Natural killer cell treated with Interleukin-12 subunit alpha and Interleukin-12 subunit beta and Interleukin-15 and Interleukin-18, amount 100 ng/mL, for 72 hours (primary cell): ENCODE data around the gene PLXNA4. TPM values are rescaled to one million over a fixed set of nuclear protein-coding genes. Genes with fewer than 3 reads are reported as not detected.

ENCODE experiments used
- ATAC-seq, 2 donors: fragments of 150-1000 bp; cut with Tn5 transposase in 1 of 2; sonication (Bioruptor Pico), chemical (Tn5 transposase) in 1 of 2; 2 replicates each; pipeline ENCODE4 v1.10.0; 2021
- DNase-seq: peaks from one replicate; pipeline ENCODE4 v3.0.0; 2022; ENCODE audit warnings: low spot score
- H3K27ac Mint-ChIP-seq, 2 donors: 1 replicate in 1 of 2; 2 replicates in 1 of 2; pipeline ENCODE4 v1.8.0; 2022; ENCODE audit warnings: mixed read lengths in 2 of 2, mild to moderate bottlenecking in 1 of 2, moderate library complexity in 1 of 2
- H3K27me3 Mint-ChIP-seq, 2 donors: 1 replicate in 1 of 2; 2 replicates in 1 of 2; pipeline ENCODE4 v1.8.0; 2022; ENCODE audit warnings: mixed read lengths in 2 of 2
- H3K36me3 Mint-ChIP-seq: one replicate; pipeline ENCODE4 v1.8.0; 2022; ENCODE audit warnings: mixed read lengths
- H3K4me1 Mint-ChIP-seq, 2 donors: 1 replicate in 1 of 2; 2 replicates in 1 of 2; pipeline ENCODE4 v1.8.0; 2022; ENCODE audit warnings: low read depth in 2 of 2, mixed read lengths in 2 of 2, mild to moderate bottlenecking in 1 of 2
- H3K4me3 Mint-ChIP-seq: one replicate; pipeline ENCODE4 v1.8.0; 2022; ENCODE audit warnings: mixed read lengths
- H3K9me3 Mint-ChIP-seq: 2 replicates; pipeline ENCODE4 v1.8.0; 2022; ENCODE audit warnings: mixed read lengths
- total RNA-seq, 2 donors: library from RNA; stranded (reverse); gene quantifications; one replicate each; pipeline ENCODE4 v1.2.3, GENCODE V29; 2022

Gene PLXNA4
- total RNA-seq, 2 donors from 2014 or later: 0.14 to 0.21 TPM

DNA sequence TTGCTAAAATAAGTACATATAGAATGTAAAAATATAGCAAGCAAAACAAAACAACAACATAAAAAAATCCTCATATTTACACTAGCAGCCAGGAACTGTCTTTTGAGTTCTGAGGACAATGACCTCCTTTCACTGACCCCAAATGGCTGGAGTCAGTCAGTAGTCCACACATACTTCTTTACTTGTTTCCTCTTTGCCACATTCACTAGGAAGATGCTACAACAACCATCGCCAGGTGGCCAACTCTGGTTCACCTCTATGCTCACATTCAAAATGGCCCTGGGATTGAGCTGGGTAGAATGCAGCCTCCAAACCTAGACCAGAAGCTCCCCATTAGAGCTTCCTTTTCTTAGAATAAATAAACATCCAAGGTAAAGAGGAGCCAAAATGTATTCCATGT lies 356.2 kb downstream of the PLXNA4 start:
- ATAC-seq: no peak
- Mint-ChIP-seq H3K4me3 (no peak overlapping the region), H3K36me3 (no peaks in the 10 kb centered on the region), H3K27ac (no peak overlapping the region), H3K4me1 (no peaks in the 10 kb centered on the region), H3K9me3 (no peaks in the 10 kb centered on the region), H3K27me3 (no peaks in the 10 kb centered on the region)
- DNase-seq: no peak

DNA sequence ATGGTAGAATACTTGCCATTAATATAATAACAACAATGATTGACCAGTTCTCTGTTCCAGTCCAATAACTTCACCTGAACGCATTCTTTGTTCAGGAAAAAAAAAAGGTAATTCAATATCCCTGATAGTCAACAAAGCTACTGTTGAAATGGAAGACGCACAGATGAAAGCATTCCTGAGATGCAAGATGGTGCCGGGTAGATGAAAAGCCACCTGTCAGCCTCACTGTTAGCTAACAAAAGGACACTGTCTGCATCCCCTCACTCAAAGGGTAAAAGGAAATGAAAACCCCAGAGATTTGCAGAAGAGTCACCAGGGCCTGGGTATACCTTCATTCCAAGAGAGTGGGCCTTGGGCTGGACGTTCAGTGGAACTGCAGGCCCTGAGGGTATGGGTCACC lies 357.4 kb downstream of the PLXNA4 start:
- H3K9me3 Mint-ChIP-seq: no peaks in the 10 kb centered on the region
- ATAC-seq (no peak), DNase-seq (no peak)
- no peaks in the 10 kb centered on the region for H3K36me3 Mint-ChIP-seq
- H3K4me3 Mint-ChIP-seq: no peak overlapping the region
- no peak overlapping the region for H3K27ac Mint-ChIP-seq
- no peaks in the 10 kb centered on the region for H3K27me3 Mint-ChIP-seq
- H3K4me1 Mint-ChIP-seq: no peaks in the 10 kb centered on the region

DNA sequence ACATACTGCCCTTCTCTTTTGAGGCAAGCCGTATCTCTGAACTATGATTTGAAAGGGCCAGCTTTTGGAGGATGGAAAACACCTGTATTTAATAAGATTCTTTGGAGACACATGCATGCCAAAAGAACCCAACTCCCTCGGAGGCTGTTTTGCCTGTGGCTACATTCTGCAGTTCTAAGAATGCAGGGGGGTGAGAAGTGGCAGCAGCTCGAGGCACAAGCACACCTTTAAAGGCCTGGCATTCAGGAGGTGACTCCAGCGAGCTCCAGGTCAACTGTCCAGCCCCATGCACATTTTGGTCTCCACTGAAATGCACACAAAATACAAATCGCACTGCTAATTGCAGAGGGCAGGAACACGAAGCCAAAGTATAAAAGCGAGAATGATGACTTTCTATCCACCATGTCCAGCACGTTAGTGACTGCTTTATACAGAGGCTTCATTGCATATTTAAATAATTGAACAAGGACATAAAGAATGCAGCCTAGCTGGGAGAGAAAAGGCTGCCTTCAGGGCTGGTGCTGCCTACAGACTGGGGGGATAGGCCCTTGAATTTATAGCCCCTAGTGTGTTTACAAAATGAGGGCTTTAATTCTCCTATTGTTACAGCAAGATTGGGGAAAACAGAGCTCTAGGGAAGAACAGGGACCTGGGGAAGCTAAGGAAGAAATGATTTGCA lies 359.3 kb downstream of the PLXNA4 start:
- Mint-ChIP-seq H3K27ac (no peak overlapping the region), H3K4me1 (no peaks in the 10 kb centered on the region), H3K27me3 (no peaks in the 10 kb centered on the region), H3K36me3 (no peaks in the 10 kb centered on the region), H3K9me3 (no peaks in the 10 kb centered on the region), H3K4me3 (no peak overlapping the region)
- ATAC-seq: no peak
- DNase-seq: no peak

DNA sequence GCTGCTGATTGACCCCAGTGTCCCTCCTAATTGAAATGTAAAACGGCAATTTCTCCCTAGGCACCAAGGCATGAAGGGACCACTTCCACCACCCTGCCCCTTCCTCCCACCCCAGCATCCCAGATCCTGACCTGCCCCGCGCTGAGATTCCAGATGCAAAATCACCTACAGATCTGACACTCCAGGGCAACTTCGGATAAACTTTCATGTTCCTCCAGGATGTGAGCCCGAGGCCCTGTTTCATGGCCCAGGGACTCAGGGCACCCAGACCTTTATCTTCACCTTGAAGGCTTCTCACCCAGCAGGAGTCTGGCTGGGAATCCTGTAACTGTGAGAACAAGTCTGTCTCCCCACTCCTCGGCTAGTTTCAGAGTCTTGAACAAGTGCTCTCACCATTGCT lies 361.8 kb downstream of the PLXNA4 start:
- H3K27me3 Mint-ChIP-seq: no peaks in the 10 kb centered on the region
- H3K4me1 Mint-ChIP-seq: no peaks in the 10 kb centered on the region

DNA sequence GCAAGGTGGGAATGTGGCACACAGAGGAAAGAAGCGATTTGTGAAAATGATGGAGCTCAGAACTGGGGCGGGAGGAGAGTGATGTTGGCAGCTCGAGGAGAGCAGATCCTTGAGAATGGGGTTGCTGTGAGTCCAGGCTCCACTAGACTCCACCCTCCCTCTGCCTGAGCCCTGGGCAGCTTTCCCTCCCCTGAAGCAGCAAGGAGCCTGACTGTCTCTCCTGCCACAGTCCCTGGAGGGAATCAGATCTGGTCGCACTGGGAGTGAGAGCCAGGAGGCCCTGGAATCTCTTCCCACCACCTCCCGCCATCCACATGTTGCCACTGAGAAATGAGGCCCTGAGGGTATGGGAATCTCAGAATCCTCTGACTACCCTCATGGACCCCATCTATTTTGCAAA lies 362.7 kb downstream of the PLXNA4 start:
- Mint-ChIP-seq H3K36me3 (no peaks in the 10 kb centered on the region), H3K4me1 (no peaks in the 10 kb centered on the region), H3K9me3 (no peaks in the 10 kb centered on the region), H3K27ac (no peak overlapping the region), H3K27me3 (no peaks in the 10 kb centered on the region), H3K4me3 (no peak overlapping the region)
- DNase-seq (no peak), ATAC-seq (no peak)

More for the DNA sequence above, 361.8 kb downstream of the PLXNA4 start:
- ATAC-seq (no peak), DNase-seq (no peak)
- no peak overlapping the region for H3K27ac Mint-ChIP-seq
- H3K4me3 Mint-ChIP-seq: no peak overlapping the region
- no peaks in the 10 kb centered on the region for H3K36me3 Mint-ChIP-seq
- no peaks in the 10 kb centered on the region for H3K9me3 Mint-ChIP-seq

DNA sequence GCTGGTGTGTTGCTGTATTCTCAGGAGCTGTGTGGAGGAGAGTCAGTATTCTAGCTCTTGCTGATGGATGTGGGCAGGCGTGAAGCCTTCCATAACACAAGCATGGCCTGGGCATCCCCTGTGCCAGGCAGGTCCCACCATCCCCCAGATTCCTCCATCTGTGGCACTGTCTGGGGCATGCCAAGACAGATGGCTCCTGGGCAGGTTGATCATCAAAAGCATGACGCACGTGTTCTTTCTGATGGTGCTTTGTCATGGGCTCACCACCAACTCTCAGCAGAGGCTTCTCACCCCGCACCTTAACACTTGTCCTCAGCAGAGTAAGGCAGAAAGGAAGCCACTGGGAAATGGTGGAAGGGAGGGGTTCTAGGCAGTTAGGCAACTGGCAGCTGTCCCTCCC lies 364.3 kb downstream of the PLXNA4 start:
- no peaks in the 10 kb centered on the region for H3K9me3 Mint-ChIP-seq
- DNase-seq: no peak
- no peak overlapping the region for H3K27ac Mint-ChIP-seq
- H3K4me3 Mint-ChIP-seq: no peak overlapping the region
- no peaks in the 10 kb centered on the region for H3K4me1 Mint-ChIP-seq
- peak in 1 of 2 donors; percentile 34 for ATAC-seq
- H3K36me3 Mint-ChIP-seq: no peaks in the 10 kb centered on the region
- peaks cover 2 to 6% of the 10 kb centered on the region in 2 donors for H3K27me3 Mint-ChIP-seq

GRCh38 chr7:132210821-132211220 lies 365.4 kb downstream of the PLXNA4 start:
- ATAC-seq (no peak), DNase-seq (no peak)
- Mint-ChIP-seq H3K9me3 (no peaks in the 10 kb centered on the region), H3K36me3 (no peaks in the 10 kb centered on the region), H3K27ac (no peak overlapping the region), H3K4me3 (no peak overlapping the region), H3K27me3 (peaks cover 2 to 6% of the 10 kb centered on the region in 2 donors), H3K4me1 (no peaks in the 10 kb centered on the region)

DNA sequence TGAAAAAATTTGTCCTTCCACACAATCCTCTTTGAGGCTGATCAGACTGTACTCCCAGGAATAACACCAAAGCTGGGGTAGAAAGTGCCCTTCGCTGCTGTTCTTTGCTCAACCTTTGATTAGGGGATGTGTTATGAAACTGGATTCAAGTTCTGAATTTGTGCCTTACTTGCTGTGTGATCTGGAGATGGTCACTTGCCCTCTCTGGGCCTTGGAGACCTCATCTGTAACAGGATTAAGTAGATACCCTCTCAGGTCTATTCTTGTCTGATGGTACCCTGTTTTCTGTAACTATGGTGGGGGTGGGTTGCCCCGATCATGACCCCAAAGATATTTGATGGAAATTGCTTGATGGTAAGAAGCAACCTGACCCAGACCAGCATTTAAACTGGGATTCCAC lies 368.5 kb downstream of the PLXNA4 start:
- no peak overlapping the region for H3K27ac Mint-ChIP-seq
- DNase-seq (no peak), ATAC-seq (no peak)
- no peaks in the 10 kb centered on the region for H3K4me1 Mint-ChIP-seq
- peaks cover 2 to 6% of the 10 kb centered on the region in 2 donors for H3K27me3 Mint-ChIP-seq
- no peak overlapping the region for H3K4me3 Mint-ChIP-seq
- no peaks in the 10 kb centered on the region for H3K9me3 Mint-ChIP-seq
- H3K36me3 Mint-ChIP-seq: no peaks in the 10 kb centered on the region

GRCh38 chr7:132207211-132207610 lies 369.1 kb downstream of the PLXNA4 start:
- DNase-seq: no peak
- H3K4me1 Mint-ChIP-seq: no peaks in the 10 kb centered on the region
- no peak for ATAC-seq
- peaks cover 2 to 6% of the 10 kb centered on the region in 2 donors for H3K27me3 Mint-ChIP-seq
- no peak overlapping the region for H3K27ac Mint-ChIP-seq
- H3K9me3 Mint-ChIP-seq: no peaks in the 10 kb centered on the region
- H3K36me3 Mint-ChIP-seq: no peaks in the 10 kb centered on the region
- no peak overlapping the region for H3K4me3 Mint-ChIP-seq

DNA sequence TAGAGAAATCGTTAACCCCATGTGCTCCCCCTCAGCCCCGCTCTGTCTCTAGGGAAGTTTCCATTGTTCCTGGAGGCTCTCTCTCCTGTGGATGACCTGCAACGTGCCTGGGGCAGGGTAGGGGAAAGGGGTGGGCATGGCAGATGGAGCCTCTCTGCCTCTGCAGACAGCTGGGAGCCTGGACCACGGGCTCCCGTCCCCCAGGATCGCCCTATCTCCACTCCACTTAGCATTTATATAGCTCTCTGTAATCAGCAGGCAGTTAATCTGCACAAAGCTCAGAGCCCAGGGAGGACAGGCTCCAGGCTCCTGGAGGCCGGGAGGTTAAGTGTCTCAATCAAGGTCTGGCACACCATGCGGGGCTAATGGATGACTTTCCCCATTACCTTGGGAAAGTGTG lies 369.7 kb downstream of the PLXNA4 start:
- no peak overlapping the region for H3K4me3 Mint-ChIP-seq
- peaks cover 2 to 6% of the 10 kb centered on the region in 2 donors for H3K27me3 Mint-ChIP-seq
- H3K4me1 Mint-ChIP-seq: no peaks in the 10 kb centered on the region
- DNase-seq (no peak), ATAC-seq (no peak)
- H3K36me3 Mint-ChIP-seq: no peaks in the 10 kb centered on the region
- no peaks in the 10 kb centered on the region for H3K9me3 Mint-ChIP-seq
- no peak overlapping the region for H3K27ac Mint-ChIP-seq

DNA sequence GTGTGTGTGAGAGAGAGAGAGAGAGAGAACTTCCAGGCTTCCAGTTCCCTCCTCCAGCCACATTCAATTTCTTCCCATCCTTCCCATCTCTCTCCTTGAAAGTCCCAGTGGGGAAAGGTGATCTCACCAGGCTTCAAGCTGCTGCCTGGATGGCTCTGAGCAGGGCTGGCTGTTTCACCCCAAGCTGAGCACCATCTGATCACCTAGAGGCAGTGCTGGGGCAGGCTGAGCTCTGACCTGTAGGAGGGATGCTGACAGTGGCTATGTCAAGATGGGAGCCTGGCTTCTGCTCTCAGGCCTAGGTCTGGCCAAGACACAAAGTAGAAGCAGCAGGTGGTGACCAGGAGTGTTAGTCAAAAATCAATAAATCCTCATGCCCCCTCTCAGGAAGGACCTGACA lies 370.8 kb downstream of the PLXNA4 start:
- no peak overlapping the region for H3K27ac Mint-ChIP-seq
- no peaks in the 10 kb centered on the region for H3K9me3 Mint-ChIP-seq

GRCh38 chr7:132203021-132203420 lies 373.2 kb downstream of the PLXNA4 start:
- Mint-ChIP-seq H3K9me3 (no peaks in the 10 kb centered on the region), H3K27me3 (peaks cover 2 to 6% of the 10 kb centered on the region in 2 donors), H3K4me1 (no peaks in the 10 kb centered on the region), H3K36me3 (no peaks in the 10 kb centered on the region), H3K4me3 (no peak overlapping the region), H3K27ac (no peak overlapping the region)
- no peak for DNase-seq
- ATAC-seq: no peak

More for the DNA sequence above, 370.8 kb downstream of the PLXNA4 start:
- H3K36me3 Mint-ChIP-seq: no peaks in the 10 kb centered on the region
- no peak for DNase-seq
- no peak overlapping the region for H3K4me3 Mint-ChIP-seq
- ATAC-seq: no peak
- peaks cover 2 to 6% of the 10 kb centered on the region in 2 donors for H3K27me3 Mint-ChIP-seq
- H3K4me1 Mint-ChIP-seq: no peaks in the 10 kb centered on the region

GRCh38 chr7:132202541-132202940 lies 373.7 kb downstream of the PLXNA4 start:
- Mint-ChIP-seq H3K4me1 (no peaks in the 10 kb centered on the region), H3K27me3 (peaks cover under 1 to 3% of the 10 kb centered on the region in 2 donors), H3K9me3 (no peaks in the 10 kb centered on the region), H3K4me3 (no peak overlapping the region), H3K27ac (no peak overlapping the region), H3K36me3 (no peaks in the 10 kb centered on the region)
- ATAC-seq (no peak), DNase-seq (no peak)

DNA sequence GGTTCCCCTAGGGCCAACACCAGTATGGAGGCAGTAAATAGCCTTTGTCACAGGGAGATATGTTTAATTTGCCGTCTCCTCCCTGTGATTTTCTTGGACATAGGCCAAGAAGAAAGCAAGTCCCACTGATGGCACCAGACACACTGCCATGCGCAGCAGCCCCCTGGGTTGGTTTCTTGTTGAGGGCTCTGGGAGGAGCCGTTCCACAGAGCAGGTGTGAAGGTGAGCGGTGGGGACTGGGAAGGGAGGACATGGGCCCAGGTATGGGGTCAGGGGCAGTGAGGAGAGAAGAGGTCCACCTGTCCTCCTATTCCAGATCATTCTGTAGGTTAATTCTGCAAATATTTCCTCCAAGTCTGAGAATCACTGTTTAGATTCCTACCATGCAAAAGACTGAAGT lies 376.1 kb downstream of the PLXNA4 start:
- no peaks in the 10 kb centered on the region for H3K9me3 Mint-ChIP-seq
- DNase-seq: no peak
- H3K36me3 Mint-ChIP-seq: no peaks in the 10 kb centered on the region
- H3K4me1 Mint-ChIP-seq: no peaks in the 10 kb centered on the region
- no peak overlapping the region for H3K4me3 Mint-ChIP-seq
- H3K27me3 Mint-ChIP-seq: peaks cover 0 to 7% of the 10 kb centered on the region in 2 donors
- H3K27ac Mint-ChIP-seq: peak overlapping the region in 1 of 2 donors; percentile 66
- no peak for ATAC-seq

DNA sequence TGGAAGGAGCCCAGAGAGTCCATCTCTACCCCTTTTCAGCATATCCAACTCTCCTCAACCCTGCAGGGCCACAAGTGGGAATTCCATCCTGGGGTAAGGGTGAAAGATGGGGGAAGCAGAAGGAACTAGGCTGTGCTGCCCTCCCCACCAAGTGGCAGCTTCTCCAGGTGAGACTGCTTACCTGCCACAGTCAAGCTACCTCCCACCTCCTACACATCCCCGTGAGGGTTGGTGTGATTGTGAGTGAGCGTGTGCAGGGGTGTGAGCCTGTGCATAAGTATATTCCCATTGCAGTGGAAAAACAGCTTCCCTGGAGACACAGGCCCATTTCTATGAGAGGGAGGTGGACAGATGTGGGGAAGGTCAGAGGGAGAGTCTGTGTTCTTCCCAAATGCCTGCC lies 376.6 kb downstream of the PLXNA4 start:
- ATAC-seq: no peak
- Mint-ChIP-seq H3K27ac (no peak overlapping the region), H3K9me3 (no peaks in the 10 kb centered on the region), H3K36me3 (no peaks in the 10 kb centered on the region), H3K4me1 (no peaks in the 10 kb centered on the region), H3K4me3 (no peak overlapping the region), H3K27me3 (peaks cover 0 to 7% of the 10 kb centered on the region in 2 donors)
- no peak for DNase-seq
